Hematopoietic multipotent progenitor cell treated with erythropoietin and hydrocortisone succinate and interleukin-3 and kit ligand, for 4 days (in vitro differentiated cells): ENCODE data around the gene DOCK1.

Source experiments
- DNase-seq: peaks from one replicate; pipeline ENCODE4 v3.0.0-alpha.2; 2015

DOCK1 gene

DNA sequence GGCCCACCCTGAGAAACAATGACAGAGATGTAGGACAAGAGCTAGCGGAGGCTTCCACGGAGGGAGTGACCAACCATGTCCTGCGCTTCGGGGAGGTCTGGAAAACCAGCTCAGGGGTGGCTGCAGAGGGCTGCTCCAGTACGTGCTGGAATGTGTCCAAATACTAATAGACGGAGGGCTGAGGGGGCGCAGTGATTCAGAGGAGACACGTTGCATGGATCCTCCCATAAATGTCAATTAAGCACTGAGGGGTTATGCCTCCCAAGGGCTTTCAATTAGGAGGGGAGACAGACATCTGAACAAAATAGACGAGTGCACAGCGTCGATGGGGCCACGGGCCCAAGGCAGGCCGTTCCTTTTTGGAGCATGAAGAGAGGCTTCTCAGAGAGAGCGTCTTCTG is 592.9 kb downstream of the DOCK1 start:
- no peak for DNase-seq

DNA sequence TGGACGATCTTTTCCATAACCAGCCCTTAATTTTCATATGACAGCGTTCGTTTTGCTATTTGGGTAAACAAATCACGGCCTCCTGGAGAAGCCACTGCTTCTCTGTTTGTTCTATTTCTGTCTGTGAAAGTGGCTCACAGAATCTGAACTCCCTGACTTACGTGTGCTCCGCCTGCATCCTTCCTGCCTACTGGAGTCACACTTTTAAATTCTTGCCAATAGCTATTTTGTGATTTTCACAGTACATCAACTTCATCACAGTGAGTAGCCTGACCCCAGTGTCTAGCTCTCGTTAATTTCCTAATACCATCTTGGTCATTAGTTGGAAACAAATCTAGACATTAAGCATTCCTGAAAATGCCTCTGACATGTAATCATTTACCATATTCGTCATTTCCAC is 594.9 kb downstream of the DOCK1 start:
- no peak for DNase-seq
